GM12878 (cell line): ENCODE results near the gene TCF20. TPM values are rescaled to one million over a fixed set of nuclear protein-coding genes. Genes with fewer than 3 reads are reported as not detected.

Source experiments
- ATAC-seq: fragments of 200-7000 bp; cut with Tn5 transposase; 3 replicates; pipeline ENCODE4 v1.9.1; 2020; ENCODE audit warnings: mild to moderate bottlenecking, moderate library complexity
- BruUV-seq: library from RNA; stranded (reverse); fragments of 400-500 nt; replicated peaks from 2 replicates; lab custom pipeline; 2021; lab: Mats Ljungman, UMichigan
- CTCF ChIA-PET: fragments of 300-600 bp; sonication (Branson Sonifier 250); formaldehyde crosslinking; extraction: SDS; loops from one replicate; lab custom pipeline; 2021; ENCODE audit warnings: inconsistent platforms; lab: Yijun Ruan, JAX
- POLR2A ChIA-PET: fragments of 350-600 bp; formaldehyde crosslinking; extraction: SDS; loops from one replicate; lab custom pipeline; 2021; ENCODE audit warnings: inconsistent platforms; lab: Charles Lee
- RAD21 ChIA-PET: fragments of 300-600 bp; sonication (Branson Sonifier 250); formaldehyde crosslinking; loops from one replicate; lab custom pipeline; 2023; ENCODE audit warnings: antibody characterized with exemption; ENCODE audit not compliant: unreplicated experiment; lab: Charles Lee
- SMC1A ChIA-PET: fragments of 300-600 bp; sonication (Branson Sonifier 250); formaldehyde crosslinking; loops from one replicate; lab custom pipeline; 2023; ENCODE audit not compliant: unreplicated experiment, uncharacterized antibody; lab: Charles Lee
- DNase-seq: peaks from one replicate; pipeline ENCODE4 v3.0.0-alpha.2; 2011; ENCODE audit warnings: low read depth, low spot score
- FAIRE-seq: peaks from 3 replicates; lab custom pipeline; 2011; peaks lifted over from hg19 to GRCh38; lab: Jason Lieb, UNC
- H2AFZ ChIP-seq: 2 replicates; pipeline ENCODE4 v1.6.0; 2011; ENCODE audit warnings: low read depth, low read length, control low read depth; ENCODE audit not compliant: control insufficient read depth
- H3K27ac ChIP-seq: 2 replicates; pipeline ENCODE4 v1.5.1; 2011; ENCODE audit warnings: control low read depth; ENCODE audit not compliant: control insufficient read depth, insufficient read depth
- H3K27me3 ChIP-seq, 2 experiments: replicated peaks in 1 of 2; 2 replicates each; pipeline versions ENCODE4 v1.6.0 to v1.6.1; 2011; ENCODE audit warnings: low read length in 1 of 2; ENCODE audit not compliant: control insufficient read depth in 2 of 2, insufficient read depth in 2 of 2
- H3K36me3 ChIP-seq, 2 experiments: 2 replicates each; pipeline ENCODE4 v1.5.1; 2011; ENCODE audit warnings: low read length in 1 of 2; ENCODE audit not compliant: control insufficient read depth in 2 of 2, insufficient read depth in 2 of 2
- H3K4me1 ChIP-seq: 2 replicates; pipeline ENCODE4 v1.6.1; 2011; ENCODE audit warnings: mild to moderate bottlenecking, low read length, moderate library complexity, mixed read lengths; ENCODE audit not compliant: control insufficient read depth, insufficient read depth
- H3K4me2 ChIP-seq: 2 replicates; pipeline ENCODE4 v1.6.0; 2011; ENCODE audit warnings: control low read depth; ENCODE audit not compliant: control insufficient read depth, insufficient read depth
- H3K4me3 ChIP-seq: fragments of 200-600 bp; sonication (generic); 2 replicates; pipeline ENCODE4 v1.5.1; 2016
- H3K79me2 ChIP-seq: 2 replicates; pipeline ENCODE4 v1.6.0; 2011; ENCODE audit warnings: low read length; ENCODE audit not compliant: control insufficient read depth, insufficient read depth
- H3K9ac ChIP-seq: 2 replicates; pipeline ENCODE4 v1.8.0; 2011; ENCODE audit warnings: low read length, control low read depth, mixed read lengths; ENCODE audit not compliant: control insufficient read depth, insufficient read depth
- H3K9me3 ChIP-seq: replicated peaks from 3 replicates; pipeline ENCODE4 v1.5.1; 2011; ENCODE audit warnings: mild to moderate bottlenecking, low read length; ENCODE audit not compliant: control insufficient read depth, insufficient read depth
- H4K20me1 ChIP-seq: 2 replicates; pipeline ENCODE4 v1.6.0; 2011; ENCODE audit not compliant: control insufficient read depth, insufficient read depth
- BACH1 ChIP-seq: fragments of 450-650 bp; IDR thresholded peaks from 2 replicates; pipeline ENCODE4 v1.6.1; 2017; ENCODE audit warnings: mild to moderate bottlenecking, borderline replicate concordance
- BHLHE40 ChIP-seq, 2 experiments: fragments of 450-650 bp in 1 of 2; IDR thresholded peaks; 2 replicates each; pipeline ENCODE4 v1.6.1; 2011 to 2017; ENCODE audit warnings: low read depth in 2 of 2, borderline replicate concordance in 1 of 2, improper control_type of control experiment in 1 of 2, low read length in 1 of 2, mild to moderate bottlenecking in 1 of 2
- CHD4 ChIP-seq: fragments of 200-600 bp; sonication (generic); IDR thresholded peaks from 2 replicates; pipeline ENCODE4 v1.6.1; 2016; ENCODE audit warnings: mild to moderate bottlenecking
- JUND ChIP-seq: IDR thresholded peaks from 2 replicates; pipeline ENCODE4 v1.6.1; 2012; ENCODE audit warnings: low read depth, mild to moderate bottlenecking, low read length, improper control_type of control experiment, moderate library complexity
- NBN ChIP-seq: fragments of 450-650 bp; IDR thresholded peaks from 2 replicates; pipeline ENCODE4 v1.6.1; 2016
- NR2C1 ChIP-seq: fragments of 450-650 bp; IDR thresholded peaks from 2 replicates; pipeline ENCODE4 v1.6.1; 2017; ENCODE audit warnings: antibody characterized with exemption, mild to moderate bottlenecking, moderate library complexity
- PAX8 ChIP-seq: fragments of 450-650 bp; IDR thresholded peaks from 2 replicates; pipeline ENCODE4 v1.6.1; 2017; ENCODE audit warnings: mild to moderate bottlenecking, moderate library complexity
- SMAD5 ChIP-seq: IDR thresholded peaks from 2 replicates; pipeline ENCODE4 v1.6.1; 2016; ENCODE audit warnings: antibody characterized with exemption, low read depth
- SP1 ChIP-seq: IDR thresholded peaks from one replicate; pipeline ENCODE4 v1.6.1; 2011; ENCODE audit warnings: low read depth, low read length
- SREBF1 ChIP-seq: IDR thresholded peaks from 2 replicates; pipeline ENCODE4 v1.6.1; 2012; ENCODE audit warnings: mild to moderate bottlenecking, low read length
- SREBF2 ChIP-seq: IDR thresholded peaks from 2 replicates; pipeline ENCODE4 v1.6.1; 2012; ENCODE audit warnings: mild to moderate bottlenecking, low read length
- ZBTB33 ChIP-seq: fragments of 450-650 bp; IDR thresholded peaks from 2 replicates; pipeline ENCODE4 v1.6.1; 2017; ENCODE audit warnings: mild to moderate bottlenecking
- ZNF622 ChIP-seq: fragments of 450-650 bp; IDR thresholded peaks from 2 replicates; pipeline ENCODE4 v1.6.1; 2017; ENCODE audit warnings: mild to moderate bottlenecking, inconsistent platforms
- WGBS: methylation state at CpG from one replicate; pipeline ENCODE4 v1.1.6; 2016; ENCODE audit warnings: low lambda C conversion rate; ENCODE audit not compliant: insufficient replicate concordance, insufficient coverage; ENCODE audit errors: missing lambda C conversion rate; 5-methylcytosine and 5-hydroxymethylcytosine counted together
- in situ Hi-C: fragments of 300-500 bp; cut with MboI; formaldehyde crosslinking; loops from 9 replicates; pipeline ENCODE4 v1.14.3; 2018; ENCODE audit warnings: mixed read lengths
- intact Hi-C: fragments of 100-400 bp; cut with micrococcal nuclease; formaldehyde crosslinking; loops from one replicate; pipeline ENCODE4 v1.14.2; 2022; ENCODE audit not compliant: unreplicated experiment
- polyA plus RNA-seq, 11 experiments: library from polyadenylated mRNA; depleted of rRNA in 4 of 11; unstranded in 6 of 11; stranded (reverse) in 5 of 11; fragments of >200 nt; fragmentation: Nextera tagmentation in 4 of 11; fragmentation: Illumina TruSeq in 1 of 11; extraction: Ambion mirVana in 4 of 11; extraction: Trizol in 1 of 11; gene quantifications; 1 replicate in 1 of 11; 2 replicates in 10 of 11; pipeline versions ENCODE4 v1.2.1 to v1.2.3, GENCODE V29; 2011 to 2016; ENCODE audit warnings: inconsistent platforms in 2 of 11, missing spikeins in 2 of 11, low read depth in 1 of 11
- total RNA-seq, 4 experiments: library from RNA; depleted of rRNA in 3 of 4; stranded (reverse); fragments of >200 nt in 3 of 4; fragmentation: Illumina TruSeq in 1 of 4; extraction: Trizol in 1 of 4; gene quantifications; 2 replicates each; pipeline versions ENCODE4 v1.2.1 to v1.2.3, GENCODE V29; 2013 to 2021
- TF ChIP-seq, protein P1 (sequence below): fragments of 450-650 bp; IDR thresholded peaks from 2 replicates; pipeline ENCODE4 v1.6.1; 2017; ENCODE audit warnings: low read depth, mild to moderate bottlenecking, moderate library complexity

Gene TCF20
- total and polyA plus RNA-seq, 10 of the 15 experiments (the other 5 are each of a cell fraction or from before 2014, with no cell fraction given) = 0.64 to 52.9 (median 22.6) TPM

- CTCF ChIA-PET = interaction anchor here (1.0 kb wide), 1 partner anchor 86 kb away, joined by 4 read pairs; no protein-coding TSS in a partner anchor
- SMC1A ChIA-PET = interaction anchor here (1.1 to 2.1 kb wide), 3 partner anchors 11 to 88 kb away, joined by 3 to 5 read pairs (median 3); no protein-coding TSS in a partner anchor
- Histone ChIP-seq H4K20me1 (no peaks in the 10 kb centered on the region), H3K9me3 (no peaks in the 10 kb centered on the region), H3K4me3 (no peak overlapping the region), H3K4me1 (peaks cover 5% of the 10 kb centered on the region), H3K36me3 (no peaks in the 10 kb centered on the region; a peak in 1 of 4 replicates), H2AFZ (no peak overlapping the region), H3K27me3 (no peaks in the 10 kb centered on the region), H3K27ac (no peak overlapping the region), H3K79me2 (peaks cover 73% of the 10 kb centered on the region), H3K4me2 (no peak overlapping the region), H3K9ac (no peak overlapping the region)
- RAD21 ChIA-PET = no interaction called here
- TF ChIP-seq SP1 = no peak
- TF ChIP-seq ZBTB33 = no peak
- no peak for TF ChIP-seq NBN
- in situ Hi-C loops = no loop called here
- whole genome bisulfite sequencing = 88% methylated on average over 5 of the region's 5 CpGs
- no peak for ATAC-seq
- no peak for DNase-seq
- intact Hi-C loops = no loop called here
- POLR2A ChIA-PET = interaction anchor here (0.9 to 1.8 kb wide), 3 partner anchors 16 to 141 kb away, joined by 3 to 7 read pairs (median 3); no protein-coding TSS in a partner anchor
- no peak for FAIRE-seq
- BruUV-seq = no TSS peak
Observed at GRCh38 chr22:42258126-42258525, 12.3 kb downstream of the TCF20 start.

DNA sequence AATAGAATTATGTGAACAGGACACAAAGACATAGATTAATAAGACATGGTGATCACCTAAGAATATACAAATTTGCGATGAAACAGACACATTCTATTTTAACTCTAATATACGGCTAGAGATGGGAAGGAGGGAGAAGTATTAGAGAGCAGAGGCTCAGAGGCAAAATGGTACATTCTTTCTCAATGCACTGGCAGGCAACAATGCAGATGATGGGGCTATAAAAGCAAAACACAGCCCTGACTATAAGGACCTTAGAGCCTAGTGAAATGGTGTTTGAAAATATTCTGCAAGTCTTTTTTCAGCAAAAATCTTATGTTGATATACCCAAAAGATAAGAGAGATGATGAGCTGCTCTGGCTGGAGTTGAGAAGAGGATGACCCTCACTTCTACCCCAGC, 13.1 kb downstream of the TCF20 start:
- DNase-seq = no peak
- no peak overlapping the region for H3K9ac ChIP-seq
- no peak overlapping the region for H3K27ac ChIP-seq
- in situ Hi-C loops = no loop called here
- H3K9me3 ChIP-seq = no peaks in the 10 kb centered on the region
- FAIRE-seq = no peak
- H3K79me2 ChIP-seq = peaks cover 71% of the 10 kb centered on the region
- H3K36me3 ChIP-seq = no peaks in the 10 kb centered on the region; a peak in 1 of 4 replicates
- no peak for TF ChIP-seq NR2C1
- no peak for TF ChIP-seq SREBF1
- TF ChIP-seq, protein P1, sequence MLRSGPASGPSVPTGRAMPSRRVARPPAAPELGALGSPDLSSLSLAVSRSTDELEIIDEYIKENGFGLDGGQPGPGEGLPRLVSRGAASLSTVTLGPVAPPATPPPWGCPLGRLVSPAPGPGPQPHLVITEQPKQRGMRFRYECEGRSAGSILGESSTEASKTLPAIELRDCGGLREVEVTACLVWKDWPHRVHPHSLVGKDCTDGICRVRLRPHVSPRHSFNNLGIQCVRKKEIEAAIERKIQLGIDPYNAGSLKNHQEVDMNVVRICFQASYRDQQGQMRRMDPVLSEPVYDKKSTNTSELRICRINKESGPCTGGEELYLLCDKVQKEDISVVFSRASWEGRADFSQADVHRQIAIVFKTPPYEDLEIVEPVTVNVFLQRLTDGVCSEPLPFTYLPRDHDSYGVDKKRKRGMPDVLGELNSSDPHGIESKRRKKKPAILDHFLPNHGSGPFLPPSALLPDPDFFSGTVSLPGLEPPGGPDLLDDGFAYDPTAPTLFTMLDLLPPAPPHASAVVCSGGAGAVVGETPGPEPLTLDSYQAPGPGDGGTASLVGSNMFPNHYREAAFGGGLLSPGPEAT = no peak
- no peak for TF ChIP-seq BHLHE40 (IDR thresholded peaks at IDR 0.05; ENCODE audit: borderline replicate concordance in 1 of 2, low read depth in 2 of 2, low read length in 1 of 2)
- no peak for TF ChIP-seq ZNF622
- TF ChIP-seq CHD4 = no peak
- TF ChIP-seq JUND = no peak
- TF ChIP-seq BACH1 = no peak
- TF ChIP-seq PAX8 = no peak
- TF ChIP-seq SMAD5 = no peak
- no peak for TF ChIP-seq SREBF2
- TF ChIP-seq, all 136 proteins: peak for 0
- Histone ChIP-seq H3K27me3 (no peaks in the 10 kb centered on the region), H4K20me1 (no peaks in the 10 kb centered on the region), H3K4me1 (no peaks in the 10 kb centered on the region), H3K4me2 (no peak overlapping the region), H2AFZ (no peak overlapping the region), H3K4me3 (no peak overlapping the region)
- CTCF ChIA-PET = interaction anchor here (1.0 kb wide), 1 partner anchor 85 kb away, joined by 4 read pairs; no protein-coding TSS in a partner anchor
- BruUV-seq = no TSS peak
- SMC1A ChIA-PET = interaction anchor here (1.1 to 2.1 kb wide), 3 partner anchors 12 to 88 kb away, joined by 3 to 5 read pairs (median 3); no protein-coding TSS in a partner anchor
- intact Hi-C loops = no loop called here
- no peak for ATAC-seq
- POLR2A ChIA-PET = interaction anchor here (0.9 kb wide), 1 partner anchor 140 kb away, joined by 3 read pairs; no protein-coding TSS in a partner anchor
- RAD21 ChIA-PET = no interaction called here
- 97% methylated on average over 2 of the region's 2 CpGs for WGBS
